ENCODE results near the gene SSBP2.

Gene SSBP2

GRCh38 chr5:81751009-81751835 lies at the start of gene SSBP2:
Gene SSBP2 (minus strand): TSS chr5:81751097. CDS start chr5:81751042, 55 bp downstream.
- peak; percentile 89 for DNase-seq

- no peak for DNase-seq
These were observed 44.8 kb upstream of the SSBP2 start for GRCh38 chr5:81795666-81796065.

- no peak for DNase-seq
These were observed 43.3 kb upstream of the SSBP2 start for GRCh38 chr5:81794226-81794625.

- DNase-seq = no peak
These were observed 39.4 kb upstream of the SSBP2 start for GRCh38 chr5:81790336-81790735.

DNA sequence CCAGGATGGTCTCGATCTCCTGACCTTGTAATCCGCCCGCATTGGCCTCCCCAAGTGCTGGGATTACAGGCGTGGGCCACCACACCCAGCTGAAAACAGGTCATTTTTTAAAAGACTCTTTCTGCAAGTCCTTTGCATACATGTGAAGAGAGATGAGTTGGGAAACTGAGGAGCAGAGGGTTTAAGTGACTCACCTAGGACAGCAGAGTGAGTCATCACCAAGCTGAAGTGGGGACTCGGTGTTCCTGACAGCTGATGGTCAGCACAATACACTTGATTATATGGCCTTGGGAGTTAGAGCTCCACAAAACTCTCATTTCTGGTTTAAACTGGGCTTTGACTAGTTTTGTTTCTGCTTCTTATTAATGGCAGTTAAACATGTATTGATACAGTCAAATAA lies 38.1 kb upstream of the SSBP2 start:
- DNase-seq = no peak

DNA sequence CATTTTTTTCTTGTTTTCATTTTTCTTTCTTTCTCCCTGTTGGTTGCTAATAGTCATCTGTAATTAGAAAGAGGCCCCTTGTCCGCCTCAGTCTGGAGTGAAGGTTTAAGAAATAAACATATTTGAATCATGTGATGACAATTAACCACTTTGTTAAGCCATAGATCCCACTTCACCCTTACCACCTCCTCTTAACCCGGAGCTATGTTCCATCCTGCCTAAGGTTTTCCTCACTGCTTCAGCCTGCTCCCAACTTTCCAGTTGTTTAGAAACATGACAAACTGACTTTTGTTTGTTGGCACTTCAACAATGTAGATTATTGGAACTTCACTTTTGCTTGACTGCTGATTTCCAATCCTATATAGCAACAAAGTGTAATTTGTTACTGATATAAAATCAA lies 37.4 kb upstream of the SSBP2 start:
- no peak for DNase-seq

DNA sequence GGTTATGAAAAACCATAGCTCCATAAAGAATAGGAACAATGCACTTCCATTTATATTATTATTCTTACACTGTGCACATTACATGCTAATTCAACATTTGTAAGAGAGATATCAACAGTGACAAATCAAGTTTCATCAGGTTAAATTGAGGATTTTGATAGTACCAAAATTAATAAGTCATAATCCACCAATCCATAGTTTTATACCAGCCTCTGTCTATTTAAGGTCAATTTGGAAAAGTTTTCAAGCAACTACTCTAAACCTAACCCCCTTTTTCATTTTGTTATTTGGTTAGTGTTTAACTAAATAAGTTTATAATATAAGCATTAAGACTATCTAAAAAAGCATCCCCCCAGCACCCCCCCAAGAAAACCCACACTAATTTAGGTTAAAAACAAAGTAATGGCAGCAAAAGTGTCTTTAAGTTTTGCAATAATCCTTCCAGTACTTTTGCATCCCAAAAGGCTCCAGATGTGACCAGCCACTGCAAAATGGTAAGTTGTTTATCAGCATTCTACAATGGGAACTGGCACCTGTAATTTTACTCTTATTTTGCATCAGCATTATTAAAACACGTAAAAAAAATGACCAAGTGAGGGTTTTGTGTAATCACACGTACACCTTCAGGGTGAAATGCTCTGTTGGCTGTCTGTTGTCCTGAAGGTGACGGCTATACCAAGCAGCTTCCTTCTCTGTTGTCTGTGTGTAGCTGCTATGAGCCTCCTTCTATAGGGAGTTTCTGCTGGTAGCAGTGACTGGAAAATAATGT lies 36.8 kb upstream of the SSBP2 start:
- no peak for DNase-seq

DNA sequence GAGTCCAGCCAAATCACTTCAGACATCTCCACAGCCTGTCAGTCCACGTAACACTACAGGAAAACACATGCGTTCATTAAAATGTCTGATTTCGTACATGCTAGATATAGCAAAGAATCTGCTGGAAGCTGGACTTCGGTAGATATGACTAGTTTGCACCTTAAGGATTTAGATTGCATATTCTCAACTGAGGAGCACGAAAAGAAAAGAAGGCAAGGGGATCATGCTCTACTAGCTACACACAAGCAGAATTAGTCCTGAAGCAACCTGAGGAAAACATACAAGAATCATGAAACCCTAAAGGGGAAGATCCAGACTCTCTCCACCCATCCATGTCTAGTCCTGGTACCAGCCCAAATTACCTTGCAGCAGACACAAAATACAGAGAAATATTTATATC lies 36.1 kb upstream of the SSBP2 start:
- DNase-seq = no peak

DNA sequence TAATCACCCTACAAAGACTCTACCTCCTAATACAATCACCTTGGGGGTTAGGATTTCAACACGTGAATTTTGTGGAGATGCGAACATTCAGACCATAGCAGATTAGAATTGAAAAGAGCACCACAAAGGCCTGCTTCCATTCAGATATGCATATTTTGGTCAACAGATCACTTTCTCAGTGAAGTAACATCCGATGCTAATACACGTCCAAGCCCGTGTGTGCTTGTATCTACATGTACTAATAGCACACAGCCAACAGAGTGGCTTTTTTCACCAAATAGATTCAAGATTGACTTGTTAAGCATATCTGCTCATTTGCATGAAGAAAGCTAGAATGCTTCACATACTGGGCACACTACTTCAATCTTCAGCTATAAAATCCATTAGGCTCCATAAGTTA lies 35.6 kb upstream of the SSBP2 start:
- DNase-seq = no peak

DNA sequence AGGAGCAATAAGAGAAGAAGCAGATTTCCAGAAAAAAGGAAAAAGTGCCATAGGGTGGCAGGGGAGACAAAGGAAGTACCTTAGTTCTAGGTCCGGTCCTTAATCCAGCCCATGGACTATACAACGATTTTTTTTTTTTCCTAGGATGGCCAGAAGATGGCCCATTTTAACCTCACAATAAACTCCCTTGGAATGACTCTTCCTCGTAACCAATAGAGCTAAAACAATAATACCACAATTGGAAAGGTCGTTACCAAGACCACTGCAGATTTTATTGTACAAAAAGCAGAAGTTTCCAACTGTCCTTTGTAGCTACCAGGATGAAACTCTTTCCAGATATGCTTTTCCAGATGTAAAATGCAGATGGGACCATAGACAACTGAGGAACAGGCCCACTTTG lies 34.4 kb upstream of the SSBP2 start:
- no peak for DNase-seq

DNA sequence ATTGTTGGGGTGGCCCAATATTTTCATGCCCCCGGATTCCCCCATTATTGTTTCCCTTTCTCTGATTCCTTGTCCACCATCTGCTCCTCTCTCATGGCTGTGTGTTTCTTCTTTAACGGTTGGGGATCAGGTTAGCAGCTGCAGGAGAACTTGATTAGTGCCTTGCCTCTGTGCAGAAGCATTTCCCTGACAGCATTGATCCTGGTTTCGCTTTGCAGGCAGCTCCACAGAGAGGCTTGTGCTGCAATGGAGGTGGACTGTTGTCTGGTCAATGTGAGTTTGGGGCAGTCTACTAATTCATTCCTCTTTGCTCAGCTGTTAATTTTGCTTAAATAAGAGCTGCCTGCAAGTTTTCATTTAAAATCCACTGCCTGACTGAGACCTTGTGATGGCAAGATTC lies 32.5 kb upstream of the SSBP2 start:
- DNase-seq = no peak

DNA sequence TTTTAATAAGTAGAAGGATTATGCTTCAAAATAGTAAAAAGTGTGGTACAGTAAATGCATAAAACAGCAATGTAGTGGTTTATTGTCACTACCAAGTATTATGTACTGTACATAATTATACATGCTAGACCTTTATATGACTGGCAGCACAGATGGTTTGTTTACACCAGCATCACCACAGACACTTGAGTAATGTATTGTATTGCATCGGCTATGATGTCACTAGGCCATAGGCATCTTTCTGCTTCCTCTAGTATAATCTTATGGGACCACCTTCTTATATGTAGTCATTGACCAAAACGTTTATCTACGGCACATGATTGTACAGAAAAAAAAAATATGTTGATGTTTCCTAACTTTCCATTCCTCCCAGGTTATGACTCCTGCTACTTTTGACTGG lies 31.9 kb upstream of the SSBP2 start:
- no peak for DNase-seq

- no peak for DNase-seq
These were observed 29.0 kb upstream of the SSBP2 start for GRCh38 chr5:81779916-81780266.

- no peak for DNase-seq
These were observed 28.4 kb upstream of the SSBP2 start for GRCh38 chr5:81779125-81779915.

DNA sequence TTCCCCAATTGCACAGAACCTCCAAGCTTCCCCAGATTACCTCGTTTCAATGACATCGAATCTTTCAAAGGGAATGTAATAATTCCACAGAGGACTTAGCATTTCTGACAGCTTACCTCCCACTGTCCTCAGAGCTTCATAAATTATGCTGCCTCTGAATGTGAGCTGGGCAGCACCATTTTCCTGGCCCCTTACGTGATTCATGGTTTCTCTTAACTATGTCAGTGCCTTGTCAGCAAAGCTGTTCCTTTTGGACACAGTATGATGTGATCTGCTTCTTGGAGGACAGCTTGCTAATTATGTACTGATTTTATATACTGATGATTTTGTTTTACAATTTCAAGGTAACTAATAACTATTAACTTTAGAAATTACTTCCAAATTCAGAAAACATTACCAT lies 27.7 kb upstream of the SSBP2 start:
- DNase-seq = no peak

- no peak for DNase-seq
These were observed 25.4 kb upstream of the SSBP2 start for GRCh38 chr5:81776258-81776657.

- no peak for DNase-seq
These were observed 23.5 kb upstream of the SSBP2 start for GRCh38 chr5:81774374-81774773.

- DNase-seq = no peak
These were observed 22.7 kb upstream of the SSBP2 start for GRCh38 chr5:81773574-81773973.

GRCh38 chr5:81773161-81773560 lies 22.3 kb upstream of the SSBP2 start:
- no peak for DNase-seq

DNA sequence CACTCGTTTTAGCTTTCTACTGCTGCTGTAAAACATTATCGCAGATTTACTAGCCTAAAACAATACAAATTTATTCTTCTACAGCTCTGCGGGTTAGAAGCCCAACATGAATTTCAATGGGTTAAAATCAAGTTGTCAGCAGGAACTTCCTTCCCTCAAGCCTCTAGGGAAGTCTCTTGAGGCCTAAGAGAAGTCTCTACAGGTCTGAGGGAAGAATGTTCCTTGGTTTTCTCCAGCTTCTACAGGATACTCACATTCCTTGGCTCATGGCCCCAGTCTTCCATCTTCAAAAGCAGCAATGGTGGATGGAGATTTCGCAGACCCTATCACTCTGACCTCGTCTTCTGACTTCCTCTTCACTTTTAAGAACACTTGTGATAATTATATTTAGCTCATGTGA lies 21.6 kb upstream of the SSBP2 start:
- no peak for DNase-seq

- no peak for DNase-seq
These were observed 18.1 kb upstream of the SSBP2 start for GRCh38 chr5:81768935-81769452.

DNA sequence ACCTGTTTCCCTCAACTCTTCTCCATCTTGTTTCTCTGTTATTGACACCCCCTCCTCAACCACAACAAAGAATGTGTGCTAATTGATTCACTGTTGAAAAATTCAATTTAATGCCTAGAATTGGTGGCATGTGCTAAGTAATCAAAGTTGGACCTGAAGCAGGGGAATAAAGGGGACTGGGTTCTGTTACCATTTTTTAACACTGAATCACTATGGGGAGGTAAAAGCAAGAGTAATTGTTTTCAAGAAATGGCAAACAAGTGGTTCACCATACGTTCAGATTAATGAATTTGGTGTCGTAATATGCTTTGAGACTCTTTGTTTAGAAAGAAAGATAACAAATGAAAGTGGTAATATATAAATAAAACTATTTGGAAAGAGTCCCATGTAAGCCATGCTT lies 17.0 kb upstream of the SSBP2 start:
- no peak for DNase-seq

DNA sequence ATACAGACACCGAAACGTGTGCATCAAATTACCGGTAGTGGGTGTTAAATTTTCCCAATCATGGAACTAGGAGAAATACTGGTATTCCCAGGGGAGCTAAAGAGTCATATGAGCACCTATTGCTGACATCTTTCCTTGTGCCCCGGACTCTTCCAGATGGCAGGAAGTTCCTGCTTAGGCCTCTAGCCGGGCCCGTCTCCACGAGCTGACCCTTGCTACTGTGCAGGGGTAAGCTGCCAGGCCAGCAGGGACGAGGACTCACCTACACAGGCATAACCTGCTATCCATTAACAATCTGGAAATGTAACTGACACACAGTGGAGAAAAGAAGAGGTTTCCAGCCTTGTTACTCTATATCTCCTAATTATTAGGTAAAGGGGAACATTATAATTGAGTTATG lies 16.2 kb upstream of the SSBP2 start:
- no peak for DNase-seq

GRCh38 chr5:81766611-81767010 lies 15.7 kb upstream of the SSBP2 start:
- no peak for DNase-seq
